ENCODE results near the gene SERTM1. TPM values are rescaled to one million over a fixed set of nuclear protein-coding genes. Genes with fewer than 3 reads are reported as not detected.

SERTM1 gene
- total and polyA plus RNA-seq, 10 of the 15 experiments (the other 5 are each of a cell fraction or from before 2014, with no cell fraction given): not detected

GRCh38 chr13:36737524-36738083 lies 63.8 kb downstream of the SERTM1 start:
- DNase-seq (ENCODE audit: low read depth, low spot score): no peak
- no peaks in the 10 kb centered on the region for H3K4me1 ChIP-seq (ENCODE audit: control insufficient read depth, insufficient read depth, low read length)
- no peaks in the 10 kb centered on the region for H3K79me2 ChIP-seq (ENCODE audit: control insufficient read depth, insufficient read depth, low read length)
- POLR2A ChIA-PET: no interaction called here
- WGBS (ENCODE audit: insufficient coverage, insufficient replicate concordance, low lambda C conversion rate, missing lambda C conversion rate): 19% methylated on average over 6 of the region's 6 CpGs
- no peak overlapping the region for H3K27ac ChIP-seq (ENCODE audit: control insufficient read depth, insufficient read depth)
- FAIRE-seq: no peak
- no TSS peak for BruUV-seq (replicated peaks)
- CTCF ChIA-PET: interaction anchor here (0.5 to 6.1 kb wide), 6 partner anchors 9 to 455 kb away, joined by 3 to 69 read pairs (median 24); partner anchors contain the start of gene SPART
- H4K20me1 ChIP-seq (ENCODE audit: control insufficient read depth, insufficient read depth): no peaks in the 10 kb centered on the region
- SMC1A ChIA-PET (ENCODE audit: uncharacterized antibody, unreplicated experiment): interaction anchor here (0.9 to 6.4 kb wide), 4 partner anchors 15 to 318 kb away, joined by 3 to 46 read pairs (median 12); no protein-coding TSS in a partner anchor
- no peak overlapping the region for H2AFZ ChIP-seq (ENCODE audit: control insufficient read depth, low read depth, low read length)
- no peak for ATAC-seq
- no peaks in the 10 kb centered on the region for H3K36me3 ChIP-seq (ENCODE audit: control insufficient read depth in 2 of 2, insufficient read depth in 2 of 2, low read length in 1 of 2)
- no peaks in the 10 kb centered on the region for H3K9me3 ChIP-seq (replicated peaks; ENCODE audit: control insufficient read depth, insufficient read depth, low read length)
- no peak overlapping the region for H3K4me2 ChIP-seq (ENCODE audit: control insufficient read depth, insufficient read depth)
- intact Hi-C loops (cut with micrococcal nuclease; ENCODE audit: unreplicated experiment): loop anchor here (2.0 kb wide), 2 partner anchors 391 to 455 kb away; partner anchors contain the start of gene SPART
- H3K27me3 ChIP-seq (replicated peaks in 1 of 2; ENCODE audit: control insufficient read depth in 2 of 2, insufficient read depth in 2 of 2, low read length in 1 of 2): no peaks in the 10 kb centered on the region
- TF ChIP-seq HDAC2 (IDR thresholded peaks at IDR 0.05): no peak
- TF ChIP-seq ASH2L (IDR thresholded peaks at IDR 0.05; ENCODE audit: borderline replicate concordance, low read depth): no peak
- TF ChIP-seq, protein P1, sequence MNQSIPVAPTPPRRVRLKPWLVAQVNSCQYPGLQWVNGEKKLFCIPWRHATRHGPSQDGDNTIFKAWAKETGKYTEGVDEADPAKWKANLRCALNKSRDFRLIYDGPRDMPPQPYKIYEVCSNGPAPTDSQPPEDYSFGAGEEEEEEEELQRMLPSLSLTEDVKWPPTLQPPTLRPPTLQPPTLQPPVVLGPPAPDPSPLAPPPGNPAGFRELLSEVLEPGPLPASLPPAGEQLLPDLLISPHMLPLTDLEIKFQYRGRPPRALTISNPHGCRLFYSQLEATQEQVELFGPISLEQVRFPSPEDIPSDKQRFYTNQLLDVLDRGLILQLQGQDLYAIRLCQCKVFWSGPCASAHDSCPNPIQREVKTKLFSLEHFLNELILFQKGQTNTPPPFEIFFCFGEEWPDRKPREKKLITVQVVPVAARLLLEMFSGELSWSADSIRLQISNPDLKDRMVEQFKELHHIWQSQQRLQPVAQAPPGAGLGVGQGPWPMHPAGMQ (IDR thresholded peaks at IDR 0.05; ENCODE audit: borderline replicate concordance): no peak
- TF ChIP-seq, protein P2, sequence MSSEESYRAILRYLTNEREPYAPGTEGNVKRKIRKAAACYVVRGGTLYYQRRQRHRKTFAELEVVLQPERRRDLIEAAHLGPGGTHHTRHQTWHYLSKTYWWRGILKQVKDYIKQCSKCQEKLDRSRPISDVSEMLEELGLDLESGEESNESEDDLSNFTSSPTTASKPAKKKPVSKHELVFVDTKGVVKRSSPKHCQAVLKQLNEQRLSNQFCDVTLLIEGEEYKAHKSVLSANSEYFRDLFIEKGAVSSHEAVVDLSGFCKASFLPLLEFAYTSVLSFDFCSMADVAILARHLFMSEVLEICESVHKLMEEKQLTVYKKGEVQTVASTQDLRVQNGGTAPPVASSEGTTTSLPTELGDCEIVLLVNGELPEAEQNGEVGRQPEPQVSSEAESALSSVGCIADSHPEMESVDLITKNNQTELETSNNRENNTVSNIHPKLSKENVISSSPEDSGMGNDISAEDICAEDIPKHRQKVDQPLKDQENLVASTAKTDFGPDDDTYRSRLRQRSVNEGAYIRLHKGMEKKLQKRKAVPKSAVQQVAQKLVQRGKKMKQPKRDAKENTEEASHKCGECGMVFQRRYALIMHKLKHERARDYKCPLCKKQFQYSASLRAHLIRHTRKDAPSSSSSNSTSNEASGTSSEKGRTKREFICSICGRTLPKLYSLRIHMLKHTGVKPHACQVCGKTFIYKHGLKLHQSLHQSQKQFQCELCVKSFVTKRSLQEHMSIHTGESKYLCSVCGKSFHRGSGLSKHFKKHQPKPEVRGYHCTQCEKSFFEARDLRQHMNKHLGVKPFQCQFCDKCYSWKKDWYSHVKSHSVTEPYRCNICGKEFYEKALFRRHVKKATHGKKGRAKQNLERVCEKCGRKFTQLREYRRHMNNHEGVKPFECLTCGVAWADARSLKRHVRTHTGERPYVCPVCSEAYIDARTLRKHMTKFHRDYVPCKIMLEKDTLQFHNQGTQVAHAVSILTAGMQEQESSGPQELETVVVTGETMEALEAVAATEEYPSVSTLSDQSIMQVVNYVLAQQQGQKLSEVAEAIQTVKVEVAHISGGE (CRISPR knock-in tag; IDR thresholded peaks at IDR 0.05): no peak
- TF ChIP-seq RAD51 (IDR thresholded peaks at IDR 0.05): no peak
- TF ChIP-seq ZSCAN29 (IDR thresholded peaks at IDR 0.05): no peak
- no peak for TF ChIP-seq SPI1 (IDR thresholded peaks at IDR 0.05; ENCODE audit: borderline replicate concordance, insufficient read depth, low read depth, low read length)
- TF ChIP-seq, protein P3, sequence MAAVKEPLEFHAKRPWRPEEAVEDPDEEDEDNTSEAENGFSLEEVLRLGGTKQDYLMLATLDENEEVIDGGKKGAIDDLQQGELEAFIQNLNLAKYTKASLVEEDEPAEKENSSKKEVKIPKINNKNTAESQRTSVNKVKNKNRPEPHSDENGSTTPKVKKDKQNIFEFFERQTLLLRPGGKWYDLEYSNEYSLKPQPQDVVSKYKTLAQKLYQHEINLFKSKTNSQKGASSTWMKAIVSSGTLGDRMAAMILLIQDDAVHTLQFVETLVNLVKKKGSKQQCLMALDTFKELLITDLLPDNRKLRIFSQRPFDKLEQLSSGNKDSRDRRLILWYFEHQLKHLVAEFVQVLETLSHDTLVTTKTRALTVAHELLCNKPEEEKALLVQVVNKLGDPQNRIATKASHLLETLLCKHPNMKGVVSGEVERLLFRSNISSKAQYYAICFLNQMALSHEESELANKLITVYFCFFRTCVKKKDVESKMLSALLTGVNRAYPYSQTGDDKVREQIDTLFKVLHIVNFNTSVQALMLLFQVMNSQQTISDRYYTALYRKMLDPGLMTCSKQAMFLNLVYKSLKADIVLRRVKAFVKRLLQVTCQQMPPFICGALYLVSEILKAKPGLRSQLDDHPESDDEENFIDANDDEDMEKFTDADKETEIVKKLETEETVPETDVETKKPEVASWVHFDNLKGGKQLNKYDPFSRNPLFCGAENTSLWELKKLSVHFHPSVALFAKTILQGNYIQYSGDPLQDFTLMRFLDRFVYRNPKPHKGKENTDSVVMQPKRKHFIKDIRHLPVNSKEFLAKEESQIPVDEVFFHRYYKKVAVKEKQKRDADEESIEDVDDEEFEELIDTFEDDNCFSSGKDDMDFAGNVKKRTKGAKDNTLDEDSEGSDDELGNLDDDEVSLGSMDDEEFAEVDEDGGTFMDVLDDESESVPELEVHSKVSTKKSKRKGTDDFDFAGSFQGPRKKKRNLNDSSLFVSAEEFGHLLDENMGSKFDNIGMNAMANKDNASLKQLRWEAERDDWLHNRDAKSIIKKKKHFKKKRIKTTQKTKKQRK (IDR thresholded peaks at IDR 0.05; ENCODE audit: low read depth, low read length): no peak
- TF ChIP-seq PAX5 (IDR thresholded peaks at IDR 0.05; ENCODE audit: borderline replicate concordance, low read depth, low read length): no peak
- no peak for TF ChIP-seq E2F4 (IDR thresholded peaks at IDR 0.05; ENCODE audit: low read depth, low read length)
- no peak for TF ChIP-seq HDAC6 (IDR thresholded peaks at IDR 0.05; ENCODE audit: unreplicated experiment)
- no peak for TF ChIP-seq ZNF622 (IDR thresholded peaks at IDR 0.05)
- no peak for TF ChIP-seq ZNF24 (IDR thresholded peaks at IDR 0.05)
- H3K9ac ChIP-seq (ENCODE audit: control insufficient read depth, insufficient read depth, low read length): no peak overlapping the region
- H3K4me3 ChIP-seq: no peak overlapping the region
- RAD21 ChIA-PET (ENCODE audit: unreplicated experiment): interaction anchor here (1.0 kb wide), 1 partner anchor 391 kb away, joined by 3 read pairs; no protein-coding TSS in a partner anchor
- in situ Hi-C loops (cut with MboI): no loop called here

Data from GM12878 (cell line).